IgD-negative memory B cell (primary cell): ENCODE measurements around the gene SLC7A8. TPM values are rescaled to one million over a fixed set of nuclear protein-coding genes. Genes with fewer than 3 reads are reported as not detected.
"Not testable (repeated sequence)": the region's sequence is repeated elsewhere in the genome, so short reads cannot be mapped to it uniquely, and the experiment has no call there.

Experiments used
- H3K27ac Mint-ChIP-seq, 3 donors: one replicate each; pipeline ENCODE4 v1.8.0; 2020 to 2022; ENCODE audit warnings: mild to moderate bottlenecking in 3 of 3, mixed read lengths in 3 of 3, moderate library complexity in 1 of 3
- H3K27me3 Mint-ChIP-seq: one replicate; pipeline ENCODE4 v1.8.0; 2021; ENCODE audit warnings: mixed read lengths
- H3K36me3 Mint-ChIP-seq: one replicate; pipeline ENCODE4 v1.8.0; 2020; ENCODE audit warnings: mild to moderate bottlenecking, mixed read lengths
- H3K4me1 Mint-ChIP-seq, 3 donors: one replicate each; pipeline ENCODE4 v1.8.0; 2020 to 2022; ENCODE audit warnings: mixed read lengths in 3 of 3, mild to moderate bottlenecking in 1 of 3
- H3K4me3 Mint-ChIP-seq, 4 donors: one replicate each; pipeline ENCODE4 v1.8.0; 2020 to 2022; ENCODE audit warnings: mild to moderate bottlenecking in 4 of 4, mixed read lengths in 4 of 4, moderate library complexity in 3 of 4
- H3K9me3 Mint-ChIP-seq, 3 donors: one replicate each; pipeline ENCODE4 v1.8.0; 2020 to 2021; ENCODE audit warnings: mixed read lengths in 3 of 3, mild to moderate bottlenecking in 1 of 3
- polyA plus RNA-seq: library from polyadenylated mRNA; unstranded; fragments of 300-500 nt; fragmentation: Illumina TruSeq; gene quantifications from one replicate; pipeline ENCODE4 v1.2.3, GENCODE V29; 2021

SLC7A8 gene
- polyA plus RNA-seq, 1 donor from 2014 or later, result 0.25 TPM

DNA sequence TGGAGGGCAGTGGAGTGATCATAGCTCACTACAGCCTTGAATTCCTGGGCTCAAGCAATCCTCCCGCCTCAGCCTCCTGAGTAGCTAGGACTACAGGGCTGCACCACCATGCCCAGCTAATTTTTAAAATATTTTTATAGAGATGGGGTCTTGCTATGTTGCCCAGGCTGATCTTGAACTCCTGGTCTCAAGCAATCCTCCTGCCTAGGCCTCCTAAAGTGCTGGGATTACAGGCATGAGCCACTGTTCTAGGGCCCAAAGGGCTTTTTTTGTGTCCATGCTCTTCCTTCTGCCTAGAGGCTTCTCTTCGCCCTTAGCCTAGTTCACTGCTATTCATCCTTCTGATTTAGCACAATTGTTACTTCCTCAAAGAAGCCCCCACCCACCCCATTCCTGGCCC lies 13.0 kb upstream of the SLC7A8 start:
- H3K36me3 Mint-ChIP-seq, H3K27ac Mint-ChIP-seq, H3K9me3 Mint-ChIP-seq, H3K4me1 Mint-ChIP-seq, H3K27me3 Mint-ChIP-seq, H3K4me3 Mint-ChIP-seq: not testable (repeated sequence)

DNA sequence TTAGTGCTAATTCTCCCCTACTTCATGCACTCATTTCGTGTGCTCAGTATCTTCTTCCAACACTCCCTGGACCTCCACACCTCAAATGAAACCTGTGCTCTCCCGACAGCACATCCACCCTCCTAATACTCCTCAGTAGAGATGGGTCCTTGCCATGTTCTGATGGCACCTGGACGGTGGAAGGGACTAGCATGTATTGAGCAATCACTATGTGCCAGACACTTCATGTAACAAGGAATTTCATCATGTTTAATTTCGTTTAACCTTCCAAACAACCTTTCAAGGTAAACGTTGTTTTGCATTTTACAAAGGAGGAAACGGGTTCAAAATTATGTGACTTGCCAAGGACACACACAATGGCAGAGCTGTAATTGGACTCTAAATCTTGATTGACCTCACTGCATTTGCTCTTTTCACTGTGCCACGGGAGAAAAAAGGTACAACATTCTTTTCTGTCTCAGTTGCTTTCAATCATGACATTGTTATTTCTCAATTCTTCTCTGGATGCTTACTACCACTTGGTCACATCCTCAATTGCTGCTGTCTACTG lies 12.2 kb upstream of the SLC7A8 start:
- Mint-ChIP-seq H3K4me1 (peaks cover 0 to 1% (median 0%) of the 10 kb centered on the region in 3 donors), H3K27ac (no peak overlapping the region), H3K36me3 (no peaks in the 10 kb centered on the region), H3K27me3 (peaks cover 2% of the 10 kb centered on the region), H3K4me3 (no peak overlapping the region), H3K9me3 (no peaks in the 10 kb centered on the region)

DNA sequence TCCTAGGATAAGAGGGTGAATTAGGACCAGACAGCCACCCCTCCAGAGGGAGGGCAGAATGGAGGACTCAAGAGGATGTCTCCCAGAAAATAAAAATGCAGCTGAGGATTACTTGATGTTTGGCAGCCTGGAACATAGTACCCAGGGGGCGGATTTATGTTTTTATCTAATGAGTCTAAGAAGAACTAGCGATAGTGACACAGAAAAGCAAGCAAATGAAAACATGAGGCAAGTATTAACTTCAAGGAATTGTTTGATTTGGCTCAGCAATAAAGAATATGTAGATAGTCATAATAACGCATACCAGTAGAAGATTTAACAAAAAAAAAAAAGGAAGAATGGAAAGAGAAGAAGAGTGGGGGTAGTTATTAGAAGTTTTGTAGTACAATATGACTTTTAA lies 10.0 kb upstream of the SLC7A8 start:
- H3K9me3 Mint-ChIP-seq, result no peaks in the 10 kb centered on the region
- peaks cover 2% of the 10 kb centered on the region for H3K27me3 Mint-ChIP-seq
- no peak overlapping the region for H3K27ac Mint-ChIP-seq
- peaks cover 0 to 2% (median 0%) of the 10 kb centered on the region in 3 donors for H3K4me1 Mint-ChIP-seq
- H3K4me3 Mint-ChIP-seq, result no peak overlapping the region
- no peaks in the 10 kb centered on the region for H3K36me3 Mint-ChIP-seq

- Mint-ChIP-seq H3K27me3 (no peaks in the 10 kb centered on the region), H3K36me3 (no peaks in the 10 kb centered on the region), H3K4me3 (no peak overlapping the region), H3K9me3 (no peaks in the 10 kb centered on the region), H3K27ac (no peak overlapping the region), H3K4me1 (peaks cover 0 to 9% (median 6%) of the 10 kb centered on the region in 3 donors)
These were observed 4.5 kb upstream of the SLC7A8 start for GRCh38 chr14:23187925-23188324.

DNA sequence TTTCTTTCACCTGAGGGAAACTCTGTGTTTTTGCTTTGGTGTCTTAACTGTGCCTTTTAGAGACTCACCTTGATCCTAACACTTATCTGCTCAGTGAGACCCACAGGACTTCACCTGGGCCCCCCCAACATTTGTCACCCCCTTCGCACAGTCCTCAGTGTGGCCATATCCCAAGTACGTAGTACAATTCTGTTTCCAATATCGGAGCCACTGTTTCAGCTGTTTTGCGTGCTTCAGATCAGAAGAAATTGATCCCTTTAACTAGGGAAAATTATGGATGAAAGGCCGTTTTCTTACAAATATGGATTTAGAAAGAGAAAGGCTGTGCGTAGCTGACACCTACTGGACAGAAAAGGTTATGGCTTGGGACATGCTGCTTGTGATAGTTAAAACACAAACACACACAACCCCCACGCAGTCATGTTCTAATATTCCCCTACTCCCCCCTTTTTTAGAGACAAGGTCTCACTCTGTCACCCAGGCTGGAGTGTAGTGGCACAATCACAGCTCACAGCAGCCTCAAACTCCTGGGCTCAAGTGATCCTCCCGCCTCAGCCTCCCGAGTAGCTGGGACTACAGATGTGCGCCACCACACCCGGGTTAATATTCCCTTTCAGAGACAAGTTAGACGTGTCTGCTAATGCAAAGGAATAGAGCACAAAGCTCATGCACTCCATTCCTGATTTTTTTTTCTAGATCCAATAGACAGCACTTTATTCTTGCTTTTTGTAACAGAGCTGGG lies 3.6 kb upstream of the SLC7A8 start:
- H3K27me3 Mint-ChIP-seq, result no peaks in the 10 kb centered on the region
- no peak overlapping the region for H3K4me3 Mint-ChIP-seq
- no peak overlapping the region for H3K27ac Mint-ChIP-seq
- H3K4me1 Mint-ChIP-seq, result peaks cover 0 to 9% (median 6%) of the 10 kb centered on the region in 3 donors
- no peaks in the 10 kb centered on the region for H3K9me3 Mint-ChIP-seq
- no peaks in the 10 kb centered on the region for H3K36me3 Mint-ChIP-seq

DNA sequence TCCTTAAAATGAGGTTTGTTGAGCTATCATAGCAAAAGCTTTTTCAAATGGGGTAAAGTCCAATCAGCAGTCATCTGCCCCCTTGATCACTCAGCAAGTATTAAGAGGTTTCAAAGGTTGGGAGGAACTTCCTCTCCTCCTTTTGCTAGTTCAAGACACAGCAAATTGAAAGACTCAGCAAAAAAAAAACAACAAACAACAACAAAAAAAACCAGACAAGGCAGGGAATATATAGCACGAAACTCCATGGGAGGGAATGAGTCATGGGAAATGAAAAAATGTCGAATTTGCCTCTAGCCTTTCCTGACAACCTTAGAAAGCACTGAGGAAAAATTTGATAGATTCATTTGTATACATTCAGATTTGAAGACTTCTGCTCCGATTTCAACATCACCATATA lies 1.6 kb upstream of the SLC7A8 start:
- no peaks in the 10 kb centered on the region for H3K9me3 Mint-ChIP-seq
- H3K36me3 Mint-ChIP-seq, result no peaks in the 10 kb centered on the region
- peaks cover 1 to 15% (median 5%) of the 10 kb centered on the region in 3 donors for H3K4me1 Mint-ChIP-seq
- peak overlapping the region in 1 of 3 donors; percentile 3 for H3K27ac Mint-ChIP-seq
- peaks cover 11% of the 10 kb centered on the region for H3K27me3 Mint-ChIP-seq
- peak overlapping the region in 1 of 4 donors; percentile 71 for H3K4me3 Mint-ChIP-seq

GRCh38 chr14:23183158-23183470 lies 346 bp downstream of the SLC7A8 start:
- H3K27ac Mint-ChIP-seq, result no peak overlapping the region
- no peaks in the 10 kb centered on the region for H3K36me3 Mint-ChIP-seq
- H3K4me3 Mint-ChIP-seq, result no peak overlapping the region
- peaks cover 1 to 15% (median 5%) of the 10 kb centered on the region in 3 donors for H3K4me1 Mint-ChIP-seq
- H3K27me3 Mint-ChIP-seq, result peaks cover 19% of the 10 kb centered on the region
- no peaks in the 10 kb centered on the region for H3K9me3 Mint-ChIP-seq

- H3K4me1 Mint-ChIP-seq, result peaks cover 1 to 15% (median 5%) of the 10 kb centered on the region in 3 donors
- H3K27me3 Mint-ChIP-seq, result peaks cover 19% of the 10 kb centered on the region
- no peaks in the 10 kb centered on the region for H3K9me3 Mint-ChIP-seq
- H3K27ac Mint-ChIP-seq, result no peak overlapping the region
- H3K4me3 Mint-ChIP-seq, result no peak overlapping the region
- no peaks in the 10 kb centered on the region for H3K36me3 Mint-ChIP-seq
These were observed 895 bp downstream of the SLC7A8 start for GRCh38 chr14:23182372-23183157.

GRCh38 chr14:23181946-23182345 lies 1.5 kb downstream of the SLC7A8 start:
- Mint-ChIP-seq H3K9me3 (no peaks in the 10 kb centered on the region), H3K27ac (no peak overlapping the region), H3K27me3 (peaks cover 19% of the 10 kb centered on the region), H3K4me3 (peak overlapping the region in 2 of 4 donors; percentile 21 to 48), H3K4me1 (peaks cover 1 to 13% (median 4%) of the 10 kb centered on the region in 3 donors), H3K36me3 (no peaks in the 10 kb centered on the region)

DNA sequence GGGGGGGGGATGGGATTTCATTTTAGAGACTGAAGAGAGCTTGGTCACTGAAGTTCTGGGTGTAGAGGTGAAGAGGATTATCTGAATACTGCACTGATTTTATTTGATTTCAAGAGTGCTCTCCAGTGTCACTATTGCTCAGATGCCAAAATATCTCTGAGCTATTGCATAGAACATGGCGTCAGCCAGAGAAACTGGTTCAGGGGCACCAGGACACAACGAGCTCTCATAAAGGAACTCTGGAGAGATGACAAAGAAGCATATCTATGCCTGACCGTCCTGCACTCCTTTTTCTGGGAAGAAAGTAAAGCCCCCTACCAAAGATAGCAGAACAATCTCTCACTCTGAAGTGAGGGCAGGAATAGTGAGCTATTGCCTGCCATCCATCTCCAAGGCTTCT lies 2.0 kb downstream of the SLC7A8 start:
- H3K36me3 Mint-ChIP-seq, result no peaks in the 10 kb centered on the region
- peak overlapping the region in 2 of 4 donors; percentile 21 to 48 for H3K4me3 Mint-ChIP-seq
- H3K27ac Mint-ChIP-seq, result no peak overlapping the region
- H3K27me3 Mint-ChIP-seq, result peaks cover 19% of the 10 kb centered on the region
- H3K9me3 Mint-ChIP-seq, result no peaks in the 10 kb centered on the region
- peaks cover 1 to 11% (median 3%) of the 10 kb centered on the region in 3 donors for H3K4me1 Mint-ChIP-seq

- no peak overlapping the region for H3K27ac Mint-ChIP-seq
- H3K9me3 Mint-ChIP-seq, result no peaks in the 10 kb centered on the region
- no peak overlapping the region for H3K4me3 Mint-ChIP-seq
- H3K4me1 Mint-ChIP-seq, result peaks cover 4 to 5% (median 5%) of the 10 kb centered on the region in 3 donors
- H3K27me3 Mint-ChIP-seq, result peaks cover 23% of the 10 kb centered on the region
- H3K36me3 Mint-ChIP-seq, result no peaks in the 10 kb centered on the region
These were observed 6.3 kb downstream of the SLC7A8 start for GRCh38 chr14:23177181-23177580.

- Mint-ChIP-seq H3K27ac (no peak overlapping the region), H3K9me3 (no peaks in the 10 kb centered on the region), H3K4me3 (no peak overlapping the region), H3K36me3 (no peaks in the 10 kb centered on the region), H3K4me1 (peaks cover 0 to 4% (median 4%) of the 10 kb centered on the region in 3 donors), H3K27me3 (peaks cover 17% of the 10 kb centered on the region)
These were observed 7.6 kb downstream of the SLC7A8 start for GRCh38 chr14:23175823-23176222.

GRCh38 chr14:23174296-23175184 lies 8.9 kb downstream of the SLC7A8 start:
- H3K4me1 Mint-ChIP-seq, result peaks cover 0 to 6% (median 4%) of the 10 kb centered on the region in 3 donors

GRCh38 chr14:23173796-23174195 lies 9.7 kb downstream of the SLC7A8 start:
- no peak overlapping the region for H3K27ac Mint-ChIP-seq
- peak overlapping the region in 1 of 4 donors; percentile 30 for H3K4me3 Mint-ChIP-seq
- H3K27me3 Mint-ChIP-seq, result peaks cover 6% of the 10 kb centered on the region
- H3K9me3 Mint-ChIP-seq, result no peaks in the 10 kb centered on the region
- H3K36me3 Mint-ChIP-seq, result no peaks in the 10 kb centered on the region
- peaks cover 0 to 6% (median 3%) of the 10 kb centered on the region in 3 donors for H3K4me1 Mint-ChIP-seq

More at GRCh38 chr14:23174296-23175184, 8.9 kb downstream of the SLC7A8 start:
- Mint-ChIP-seq H3K4me3 (no peak overlapping the region), H3K36me3 (no peaks in the 10 kb centered on the region), H3K27me3 (peaks cover 13% of the 10 kb centered on the region), H3K27ac (no peak overlapping the region), H3K9me3 (no peaks in the 10 kb centered on the region)
